ENCODE data around the gene MSRB2.
"Not testable (repeated sequence)": the region's sequence is repeated elsewhere in the genome, so short reads cannot be mapped to it uniquely, and the experiment has no call there.

MSRB2 gene

GRCh38 chr10:23095404-23095965 lies at the start of gene MSRB2:
TSS of gene MSRB2 (plus strand) at chr10:23095579. CDS start at chr10:23095609, 30 bp downstream.
- peak; percentile 44 to 71 (median 70) for DNase-seq (ENCODE audit: low read depth in 3 of 3)

GRCh38 chr10:23046027-23046426 lies 49.4 kb upstream of the MSRB2 start:
- DNase-seq (ENCODE audit: low read depth in 3 of 3): no peak

GRCh38 chr10:23047201-23048050 lies 48.0 kb upstream of the MSRB2 start:
- DNase-seq (ENCODE audit: low read depth in 3 of 3): no peak

GRCh38 chr10:23048191-23048590 lies 47.2 kb upstream of the MSRB2 start:
- DNase-seq (ENCODE audit: low read depth in 3 of 3): no peak

- no peak for DNase-seq (ENCODE audit: low read depth in 3 of 3)
These were observed 44.1 kb upstream of the MSRB2 start for GRCh38 chr10:23051278-23051677.

DNA sequence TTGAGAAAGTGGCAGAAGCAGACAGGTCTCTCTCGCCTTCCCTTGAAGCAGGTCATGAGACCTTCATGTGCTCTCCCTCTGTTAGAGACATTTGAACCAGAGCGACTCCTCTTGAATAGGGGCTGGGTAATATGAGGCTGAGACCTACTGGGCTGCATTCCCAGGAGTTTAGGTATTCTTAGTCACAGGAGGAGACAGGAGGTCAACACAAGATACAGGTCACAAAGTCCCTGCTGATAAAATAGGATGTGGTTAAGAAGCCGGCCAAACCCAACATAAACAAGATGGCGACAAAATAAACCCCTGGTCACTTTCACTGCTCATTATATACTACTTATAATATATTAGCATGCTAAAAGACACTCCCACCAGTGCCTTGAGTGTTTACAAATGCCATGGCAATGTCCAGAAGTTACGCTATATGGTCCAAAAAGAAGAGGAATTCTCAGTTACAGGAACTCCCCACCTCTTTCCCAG lies 43.5 kb upstream of the MSRB2 start:
- DNase-seq (ENCODE audit: low read depth in 3 of 3): no peak

DNA sequence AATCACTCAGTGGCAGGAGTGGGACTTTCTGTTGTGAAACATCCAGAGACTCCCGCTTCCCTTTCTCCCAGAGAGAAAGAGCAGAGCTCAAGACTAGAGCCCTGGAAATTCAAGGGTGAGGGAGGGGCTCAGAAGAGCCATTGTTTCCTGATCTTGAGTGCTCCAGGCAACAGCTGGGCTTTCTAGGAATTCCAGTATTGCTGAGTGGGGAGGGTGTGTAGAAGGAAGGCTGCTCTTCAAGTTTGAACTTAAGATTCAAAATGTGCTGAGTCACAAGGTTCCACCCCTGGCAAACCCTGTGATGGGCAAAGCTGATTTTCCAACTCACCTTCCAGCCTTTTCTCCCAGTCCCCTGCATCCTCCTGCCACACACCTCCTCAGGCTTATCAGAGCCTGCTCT lies 42.3 kb upstream of the MSRB2 start:
- no peak for DNase-seq (ENCODE audit: low read depth in 3 of 3)

- DNase-seq (ENCODE audit: low read depth in 3 of 3): no peak
These were observed 39.8 kb upstream of the MSRB2 start for GRCh38 chr10:23055424-23056185.

DNA sequence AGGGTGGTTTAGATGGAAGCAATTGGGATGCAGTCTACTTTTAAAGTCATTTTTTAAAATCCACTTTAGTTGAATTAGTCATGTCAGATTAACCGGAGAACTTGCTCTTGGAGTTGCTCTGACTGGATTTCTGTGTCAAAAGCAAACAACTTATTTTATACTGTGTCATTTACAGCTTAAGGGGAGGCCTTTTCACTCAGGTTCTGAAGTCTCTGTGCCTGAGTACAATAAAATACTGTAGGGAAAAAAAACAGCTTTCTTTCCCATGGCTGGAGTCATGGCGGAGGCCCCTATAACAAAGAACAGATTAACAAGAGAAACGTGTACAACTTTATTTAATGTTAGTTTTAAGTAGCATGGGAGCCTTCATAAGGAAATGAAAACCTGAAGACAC lies 39.2 kb upstream of the MSRB2 start:
- DNase-seq (ENCODE audit: low read depth in 3 of 3): no peak

DNA sequence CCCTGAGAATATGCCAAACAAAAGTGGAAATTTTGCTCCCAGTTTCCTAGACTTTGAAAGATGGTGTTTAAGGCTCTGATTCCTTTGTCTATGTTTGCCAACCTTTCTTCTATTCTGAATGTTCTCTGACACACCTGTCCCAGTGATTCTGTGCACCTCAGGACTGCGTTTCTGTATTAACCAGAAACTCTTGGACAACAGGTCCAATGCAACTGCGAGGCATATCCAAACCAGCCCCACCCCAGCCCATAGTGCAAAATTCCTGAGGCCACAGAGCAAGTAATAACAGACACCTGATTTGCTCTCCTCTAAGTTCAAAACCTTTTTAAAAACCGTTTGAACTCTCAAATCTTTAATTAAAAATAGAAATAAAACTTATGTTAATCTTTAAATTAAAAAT lies 37.0 kb upstream of the MSRB2 start:
- no peak for DNase-seq (ENCODE audit: low read depth in 3 of 3)

GRCh38 chr10:23060918-23061317 lies 34.5 kb upstream of the MSRB2 start:
- no peak for DNase-seq (ENCODE audit: low read depth in 3 of 3)

- DNase-seq (ENCODE audit: low read depth in 3 of 3): no peak
These were observed 32.1 kb upstream of the MSRB2 start for GRCh38 chr10:23063045-23063972.

DNA sequence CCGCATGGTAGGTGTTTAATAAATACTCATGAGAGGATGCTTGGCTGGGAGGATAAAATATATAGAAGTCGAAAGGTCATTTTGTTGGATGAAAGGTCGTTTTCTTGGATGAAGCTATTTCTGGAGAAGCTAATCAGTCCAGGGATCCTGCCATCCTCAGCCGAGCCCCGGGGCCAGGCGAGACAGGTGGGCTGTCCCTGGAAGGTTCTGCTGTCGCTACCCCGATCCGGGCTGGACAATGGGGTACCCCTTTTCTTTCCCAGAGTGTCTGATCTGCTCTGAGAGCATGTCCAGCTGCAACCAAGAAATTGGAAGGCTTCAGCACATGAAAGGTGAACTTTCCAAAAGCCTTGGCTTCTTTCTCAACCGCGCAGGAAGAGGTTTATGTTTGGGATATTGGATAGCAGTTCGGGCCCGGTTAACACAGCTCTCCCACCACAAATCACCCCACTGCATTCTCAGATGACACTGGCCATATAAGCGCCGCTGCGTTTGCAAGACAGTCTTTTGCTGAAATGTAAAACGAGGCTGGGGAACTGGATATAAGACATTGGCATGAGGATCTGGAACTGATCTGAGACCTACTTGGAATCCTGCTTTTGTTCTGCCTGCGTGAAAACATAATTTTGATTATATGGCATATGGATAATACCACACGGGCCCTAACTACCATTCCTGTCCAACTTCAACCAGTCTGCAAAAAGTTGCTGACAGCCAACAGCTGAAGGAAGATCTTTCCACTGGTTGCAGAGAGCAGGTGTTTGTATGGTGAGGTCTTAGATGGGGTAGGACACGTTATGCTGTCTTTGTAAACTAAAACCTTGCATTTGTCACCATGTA lies 31.2 kb upstream of the MSRB2 start:
- DNase-seq (ENCODE audit: low read depth in 3 of 3): no peak

DNA sequence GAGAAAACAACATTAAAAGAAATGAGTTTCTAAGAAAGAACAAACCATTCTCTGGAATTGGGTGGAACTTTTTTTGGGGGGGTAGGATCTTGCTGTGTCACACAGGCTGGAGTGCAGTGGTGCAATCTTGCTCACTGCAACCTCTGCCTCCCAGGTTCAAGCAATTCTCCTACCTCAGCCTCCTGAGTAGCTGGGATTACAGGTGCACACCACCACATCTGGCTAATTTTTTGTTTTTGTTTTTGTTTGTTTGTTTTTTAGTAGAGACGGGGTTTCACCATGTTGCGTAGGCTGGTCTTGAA lies 30.6 kb upstream of the MSRB2 start:
- not testable (repeated sequence) for DNase-seq (ENCODE audit: low read depth in 3 of 3)

DNA sequence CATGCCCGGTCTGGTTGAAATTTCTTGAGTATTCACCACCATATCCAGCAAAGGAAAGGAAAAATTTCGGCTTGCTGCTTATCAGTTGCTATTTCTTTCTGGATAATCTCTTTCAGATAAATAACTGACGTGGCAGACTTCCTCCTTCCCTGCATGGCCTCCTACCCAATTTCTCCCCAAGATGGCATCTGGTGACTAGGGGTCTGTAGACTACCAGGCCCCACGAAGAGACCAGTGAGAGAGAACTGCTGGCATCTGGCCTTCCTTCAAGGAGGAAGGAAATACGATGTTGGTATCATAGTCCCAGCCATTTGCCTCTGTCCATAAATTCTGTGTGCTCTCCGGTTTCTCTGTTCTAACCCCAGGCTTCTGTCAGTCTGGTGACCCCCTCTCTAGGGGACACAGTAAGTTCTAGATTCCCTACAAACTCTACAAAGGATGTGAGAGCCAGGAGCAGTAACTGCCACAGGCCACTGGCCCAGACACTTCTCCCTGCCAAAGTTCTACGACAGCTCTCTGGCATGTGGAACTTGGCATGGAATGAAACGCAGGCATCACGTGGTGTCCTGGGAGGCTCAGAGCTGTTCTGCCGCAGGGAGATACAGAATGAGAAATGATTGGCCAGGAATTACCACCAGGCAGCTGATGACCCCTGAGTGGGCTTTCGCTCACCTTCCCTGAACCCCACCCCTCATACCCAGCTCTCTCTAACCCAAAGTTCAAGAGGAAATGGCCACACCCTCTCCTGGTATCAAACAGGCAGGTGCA lies 30.0 kb upstream of the MSRB2 start:
- no peak for DNase-seq (ENCODE audit: low read depth in 3 of 3)

DNA sequence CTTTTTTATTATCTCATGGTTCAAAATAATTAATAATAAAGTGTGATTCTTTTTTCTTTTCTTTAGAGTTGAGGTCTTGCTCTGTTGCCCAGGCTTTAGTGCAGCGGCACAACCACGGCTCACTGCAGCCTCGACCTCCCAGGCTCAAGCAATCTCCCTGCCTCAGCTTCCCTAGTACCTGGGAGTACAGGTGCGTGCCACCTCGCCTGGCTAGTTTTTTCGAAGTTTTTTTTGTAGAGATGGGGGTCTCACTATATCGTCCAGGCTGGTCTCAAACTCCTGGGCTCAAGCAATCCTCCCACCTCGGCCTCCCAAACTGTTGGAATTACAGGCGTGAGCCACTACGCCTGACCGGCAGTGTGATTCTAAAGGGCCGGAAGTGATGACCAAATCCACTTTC lies 28.0 kb upstream of the MSRB2 start:
- DNase-seq (ENCODE audit: low read depth in 3 of 3): no peak

- peak; percentile 15 to 50 (median 45) for DNase-seq (ENCODE audit: low read depth in 3 of 3)
These were observed 27.2 kb upstream of the MSRB2 start for GRCh38 chr10:23067939-23068775.

GRCh38 chr10:23069019-23069815 lies 26.2 kb upstream of the MSRB2 start:
- no peak for DNase-seq (ENCODE audit: low read depth in 3 of 3)
